Vagina (tissue), 2 donors: Measurements from ENCODE around the gene YBX2.

Source experiments
- POLR2A ChIP-seq, 2 donors: fragments of 450-650 bp; IDR thresholded peaks; one replicate each; pipeline ENCODE4 v1.6.1; 2017; ENCODE audit warnings: antibody characterized with exemption in 2 of 2, mild to moderate bottlenecking in 2 of 2, moderate library complexity in 2 of 2
- POLR2AphosphoS5 ChIP-seq, 2 donors: sonication (generic); formaldehyde crosslinking; IDR thresholded peaks; one replicate each; pipeline ENCODE4 v1.9.0; 2017; ENCODE audit warnings: antibody characterized with exemption in 2 of 2, mild to moderate bottlenecking in 2 of 2, low read depth in 1 of 2; ENCODE audit not compliant: insufficient read depth in 1 of 2
- TF ChIP-seq, protein P1 (sequence below), 3 experiments: fragments of 450-650 bp in 2 of 3; fragments of 200-600 bp in 1 of 3; sonication (generic) in 1 of 3; IDR thresholded peaks; one replicate each; pipeline ENCODE4 v1.5.1; 2017 to 2019; ENCODE audit warnings: antibody characterized with exemption in 3 of 3, mild to moderate bottlenecking in 2 of 3, moderate library complexity in 2 of 3

DNA sequence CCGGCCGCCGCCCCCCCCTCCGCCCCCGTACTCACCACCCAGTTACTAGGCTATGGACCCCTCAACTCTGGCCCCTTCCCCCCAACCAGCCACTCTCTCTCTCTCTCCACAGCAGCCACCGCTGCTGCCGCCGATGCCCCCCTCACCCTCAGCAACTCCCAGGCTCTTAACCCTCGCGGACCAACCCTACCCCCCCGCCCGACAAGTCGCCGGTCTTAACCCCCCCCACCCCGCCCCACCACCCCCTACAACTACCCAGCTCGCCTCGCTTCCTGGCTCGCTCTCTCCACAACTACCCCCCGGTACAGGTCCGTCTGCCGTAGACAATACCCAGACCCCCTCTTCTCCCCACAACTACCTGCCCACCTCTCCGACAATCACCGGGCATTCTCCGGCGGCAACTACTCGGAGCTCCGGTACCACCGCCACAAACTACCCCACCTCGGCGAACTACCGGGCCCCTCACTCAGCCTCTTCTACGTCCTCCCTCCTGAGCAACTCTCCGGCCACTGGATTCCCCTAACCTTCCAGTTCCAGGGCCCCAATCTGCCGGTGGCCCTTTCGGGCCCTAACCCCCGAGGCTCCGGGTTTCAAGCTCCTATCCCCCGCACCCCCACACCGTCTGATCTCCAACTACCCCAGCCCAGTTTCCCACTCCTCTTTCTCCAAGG lies 55.9 kb downstream of the YBX2 start:
- TF ChIP-seq, protein P1, sequence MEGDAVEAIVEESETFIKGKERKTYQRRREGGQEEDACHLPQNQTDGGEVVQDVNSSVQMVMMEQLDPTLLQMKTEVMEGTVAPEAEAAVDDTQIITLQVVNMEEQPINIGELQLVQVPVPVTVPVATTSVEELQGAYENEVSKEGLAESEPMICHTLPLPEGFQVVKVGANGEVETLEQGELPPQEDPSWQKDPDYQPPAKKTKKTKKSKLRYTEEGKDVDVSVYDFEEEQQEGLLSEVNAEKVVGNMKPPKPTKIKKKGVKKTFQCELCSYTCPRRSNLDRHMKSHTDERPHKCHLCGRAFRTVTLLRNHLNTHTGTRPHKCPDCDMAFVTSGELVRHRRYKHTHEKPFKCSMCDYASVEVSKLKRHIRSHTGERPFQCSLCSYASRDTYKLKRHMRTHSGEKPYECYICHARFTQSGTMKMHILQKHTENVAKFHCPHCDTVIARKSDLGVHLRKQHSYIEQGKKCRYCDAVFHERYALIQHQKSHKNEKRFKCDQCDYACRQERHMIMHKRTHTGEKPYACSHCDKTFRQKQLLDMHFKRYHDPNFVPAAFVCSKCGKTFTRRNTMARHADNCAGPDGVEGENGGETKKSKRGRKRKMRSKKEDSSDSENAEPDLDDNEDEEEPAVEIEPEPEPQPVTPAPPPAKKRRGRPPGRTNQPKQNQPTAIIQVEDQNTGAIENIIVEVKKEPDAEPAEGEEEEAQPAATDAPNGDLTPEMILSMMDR (IDR thresholded peaks at IDR 0.05) = no peak
- TF ChIP-seq POLR2A (IDR thresholded peaks at IDR 0.05) (no peak), POLR2AphosphoS5 (IDR thresholded peaks at IDR 0.05; ENCODE audit: insufficient read depth in 1 of 2, low read depth in 1 of 2) (no peak)
